Natural killer cell treated with Interleukin-12 subunit alpha and Interleukin-12 subunit beta and Interleukin-15 and Interleukin-18, amount 100 ng/mL, for 72 hours (primary cell): ENCODE data around the gene PDIA4. TPM values are rescaled to one million over a fixed set of nuclear protein-coding genes. Genes with fewer than 3 reads are reported as not detected.
"Not testable (repeated sequence)": the region's sequence is repeated elsewhere in the genome, so short reads cannot be mapped to it uniquely, and the experiment has no call there.

Experiments used
- ATAC-seq, 2 donors: fragments of 150-1000 bp; cut with Tn5 transposase in 1 of 2; sonication (Bioruptor Pico), chemical (Tn5 transposase) in 1 of 2; 2 replicates each; pipeline ENCODE4 v1.10.0; 2021
- DNase-seq: peaks from one replicate; pipeline ENCODE4 v3.0.0; 2022; ENCODE audit warnings: low spot score
- H3K27ac Mint-ChIP-seq, 2 donors: 1 replicate in 1 of 2; 2 replicates in 1 of 2; pipeline ENCODE4 v1.8.0; 2022; ENCODE audit warnings: mixed read lengths in 2 of 2, mild to moderate bottlenecking in 1 of 2, moderate library complexity in 1 of 2
- H3K27me3 Mint-ChIP-seq, 2 donors: 1 replicate in 1 of 2; 2 replicates in 1 of 2; pipeline ENCODE4 v1.8.0; 2022; ENCODE audit warnings: mixed read lengths in 2 of 2
- H3K36me3 Mint-ChIP-seq: one replicate; pipeline ENCODE4 v1.8.0; 2022; ENCODE audit warnings: mixed read lengths
- H3K4me1 Mint-ChIP-seq, 2 donors: 1 replicate in 1 of 2; 2 replicates in 1 of 2; pipeline ENCODE4 v1.8.0; 2022; ENCODE audit warnings: low read depth in 2 of 2, mixed read lengths in 2 of 2, mild to moderate bottlenecking in 1 of 2
- H3K4me3 Mint-ChIP-seq: one replicate; pipeline ENCODE4 v1.8.0; 2022; ENCODE audit warnings: mixed read lengths
- H3K9me3 Mint-ChIP-seq: 2 replicates; pipeline ENCODE4 v1.8.0; 2022; ENCODE audit warnings: mixed read lengths
- total RNA-seq, 2 donors: library from RNA; stranded (reverse); gene quantifications; one replicate each; pipeline ENCODE4 v1.2.3, GENCODE V29; 2022

PDIA4 gene
- total RNA-seq = 100 to 1,000 TPM; 141 to 159 TPM

GRCh38 chr7:149028346-149029109, at the start of gene PDIA4:
TSS of gene PDIA4 (minus strand) at chr7:149028505. CDS start at chr7:149028408, 97 bp downstream.
- DNase-seq = peak; percentile 100

GRCh38 chr7:149077594-149077993, 49.3 kb upstream of the PDIA4 start:
- H3K4me1 Mint-ChIP-seq = peaks cover 0 to 4% of the 10 kb centered on the region in 2 donors
- no peak overlapping the region for H3K4me3 Mint-ChIP-seq
- H3K36me3 Mint-ChIP-seq = peaks cover 8% of the 10 kb centered on the region
- no peaks in the 10 kb centered on the region for H3K27me3 Mint-ChIP-seq
- no peaks in the 10 kb centered on the region for H3K9me3 Mint-ChIP-seq
- DNase-seq (no peak), ATAC-seq (no peak)
- no peak overlapping the region for H3K27ac Mint-ChIP-seq

More at GRCh38 chr7:149028346-149029109, at the start of gene PDIA4:
- peak within 1 kb of the TSS; percentile 96 for H3K4me3 Mint-ChIP-seq
- H3K36me3 Mint-ChIP-seq = peaks cover 6% of the 10 kb centered on the region
- H3K4me1 Mint-ChIP-seq = peaks cover 29 to 41% of the 10 kb centered on the region in 2 donors
- peak within 1 kb of the TSS; percentile 87 to 95 for H3K27ac Mint-ChIP-seq
- no peaks in the 10 kb centered on the region for H3K9me3 Mint-ChIP-seq
- ATAC-seq = peak; percentile 95
- H3K27me3 Mint-ChIP-seq = peaks cover 0 to 7% of the 10 kb centered on the region in 2 donors

GRCh38 chr7:149075286-149075685, 47.0 kb upstream of the PDIA4 start:
- Mint-ChIP-seq H3K4me1 (peaks cover 0 to 4% of the 10 kb centered on the region in 2 donors), H3K4me3 (no peak overlapping the region), H3K36me3 (peaks cover 8% of the 10 kb centered on the region), H3K27me3 (no peaks in the 10 kb centered on the region), H3K9me3 (no peaks in the 10 kb centered on the region), H3K27ac (no peak overlapping the region)
- DNase-seq = no peak
- no peak for ATAC-seq

- H3K27ac Mint-ChIP-seq = peak overlapping the region in 1 of 2 donors; percentile 41
- DNase-seq (no peak), ATAC-seq (no peak)
- peaks cover 0 to 4% of the 10 kb centered on the region in 2 donors for H3K4me1 Mint-ChIP-seq
- no peaks in the 10 kb centered on the region for H3K9me3 Mint-ChIP-seq
- peaks cover 8% of the 10 kb centered on the region for H3K36me3 Mint-ChIP-seq
- no peaks in the 10 kb centered on the region for H3K27me3 Mint-ChIP-seq
- H3K4me3 Mint-ChIP-seq = no peak overlapping the region
These were observed 46.0 kb upstream of the PDIA4 start for GRCh38 chr7:149074116-149074885.

GRCh38 chr7:149072438-149072775, 44.1 kb upstream of the PDIA4 start:
- Mint-ChIP-seq H3K27ac (peak overlapping the region in 1 of 2 donors; percentile 72), H3K9me3 (no peaks in the 10 kb centered on the region), H3K4me1 (peaks cover 0 to 7% of the 10 kb centered on the region in 2 donors), H3K36me3 (peaks cover 8% of the 10 kb centered on the region), H3K27me3 (no peaks in the 10 kb centered on the region), H3K4me3 (no peak overlapping the region)
- ATAC-seq (no peak), DNase-seq (no peak)

GRCh38 chr7:149071641-149072437, 43.5 kb upstream of the PDIA4 start:
- DNase-seq = peak; percentile 78
- ATAC-seq = peak; percentile 60 to 90
- H3K27ac Mint-ChIP-seq = peak overlapping the region in 1 of 2 donors; percentile 72
- no peak overlapping the region for H3K4me3 Mint-ChIP-seq
- peaks cover 0 to 7% of the 10 kb centered on the region in 2 donors for H3K4me1 Mint-ChIP-seq
- peaks cover 5% of the 10 kb centered on the region for H3K36me3 Mint-ChIP-seq
- H3K27me3 Mint-ChIP-seq = no peaks in the 10 kb centered on the region
- H3K9me3 Mint-ChIP-seq = no peaks in the 10 kb centered on the region

- peaks cover 0 to 4% of the 10 kb centered on the region in 2 donors for H3K4me1 Mint-ChIP-seq
- no peaks in the 10 kb centered on the region for H3K27me3 Mint-ChIP-seq
- DNase-seq = no peak
- H3K36me3 Mint-ChIP-seq = no peaks in the 10 kb centered on the region
- H3K4me3 Mint-ChIP-seq = no peak overlapping the region
- no peak overlapping the region for H3K27ac Mint-ChIP-seq
- peak; percentile 9 to 29 for ATAC-seq
- no peaks in the 10 kb centered on the region for H3K9me3 Mint-ChIP-seq
These were observed 42.9 kb upstream of the PDIA4 start for GRCh38 chr7:149071182-149071635.

GRCh38 chr7:149070372-149071125, 42.2 kb upstream of the PDIA4 start:
- DNase-seq (no peak), ATAC-seq (peak in 1 of 2 donors; percentile 24)
- Mint-ChIP-seq H3K36me3 (no peaks in the 10 kb centered on the region), H3K4me3 (no peak overlapping the region), H3K27ac (no peak overlapping the region), H3K4me1 (peaks cover 0 to 6% of the 10 kb centered on the region in 2 donors), H3K27me3 (no peaks in the 10 kb centered on the region), H3K9me3 (no peaks in the 10 kb centered on the region)

GRCh38 chr7:149067869-149068268, 39.6 kb upstream of the PDIA4 start:
- Mint-ChIP-seq H3K27ac (peak overlapping the region in 1 of 2 donors; percentile 28), H3K4me3 (no peak overlapping the region), H3K27me3 (no peaks in the 10 kb centered on the region), H3K9me3 (no peaks in the 10 kb centered on the region), H3K36me3 (no peaks in the 10 kb centered on the region), H3K4me1 (peaks cover 6 to 14% of the 10 kb centered on the region in 2 donors)
- no peak for DNase-seq
- ATAC-seq = no peak

GRCh38 chr7:149063476-149063875, 35.2 kb upstream of the PDIA4 start:
- DNase-seq = no peak
- Mint-ChIP-seq H3K27ac (no peak overlapping the region), H3K9me3 (no peaks in the 10 kb centered on the region), H3K36me3 (no peaks in the 10 kb centered on the region), H3K4me1 (peaks cover 6 to 14% of the 10 kb centered on the region in 2 donors), H3K27me3 (no peaks in the 10 kb centered on the region), H3K4me3 (no peak overlapping the region)
- no peak for ATAC-seq

- not testable (repeated sequence) for DNase-seq, H3K4me3 Mint-ChIP-seq, H3K36me3 Mint-ChIP-seq, ATAC-seq, H3K27me3 Mint-ChIP-seq, H3K27ac Mint-ChIP-seq, H3K9me3 Mint-ChIP-seq
- peaks cover 6 to 10% of the 10 kb centered on the region in 2 donors for H3K4me1 Mint-ChIP-seq
These were observed 34.1 kb upstream of the PDIA4 start for GRCh38 chr7:149062217-149062899.

GRCh38 chr7:149060156-149060555, 31.9 kb upstream of the PDIA4 start:
- Mint-ChIP-seq H3K27ac (no peak overlapping the region), H3K4me3 (no peak overlapping the region), H3K36me3 (no peaks in the 10 kb centered on the region), H3K9me3 (no peaks in the 10 kb centered on the region), H3K27me3 (no peaks in the 10 kb centered on the region), H3K4me1 (peaks cover 4% of the 10 kb centered on the region in 2 donors)
- ATAC-seq (no peak), DNase-seq (no peak)
